ENCODE results near the gene MOGAT2.
"Not testable (repeated sequence)": the region's sequence is repeated elsewhere in the genome, so short reads cannot be mapped to it uniquely, and the experiment has no call there.

Gene MOGAT2

GRCh38 chr11:75743711-75744563, 26.3 kb downstream of the MOGAT2 start:
- DNase-seq (ENCODE audit: insufficient read length, low spot score) (no peak), FAIRE-seq (no peak)
- TF ChIP-seq, protein P1, sequence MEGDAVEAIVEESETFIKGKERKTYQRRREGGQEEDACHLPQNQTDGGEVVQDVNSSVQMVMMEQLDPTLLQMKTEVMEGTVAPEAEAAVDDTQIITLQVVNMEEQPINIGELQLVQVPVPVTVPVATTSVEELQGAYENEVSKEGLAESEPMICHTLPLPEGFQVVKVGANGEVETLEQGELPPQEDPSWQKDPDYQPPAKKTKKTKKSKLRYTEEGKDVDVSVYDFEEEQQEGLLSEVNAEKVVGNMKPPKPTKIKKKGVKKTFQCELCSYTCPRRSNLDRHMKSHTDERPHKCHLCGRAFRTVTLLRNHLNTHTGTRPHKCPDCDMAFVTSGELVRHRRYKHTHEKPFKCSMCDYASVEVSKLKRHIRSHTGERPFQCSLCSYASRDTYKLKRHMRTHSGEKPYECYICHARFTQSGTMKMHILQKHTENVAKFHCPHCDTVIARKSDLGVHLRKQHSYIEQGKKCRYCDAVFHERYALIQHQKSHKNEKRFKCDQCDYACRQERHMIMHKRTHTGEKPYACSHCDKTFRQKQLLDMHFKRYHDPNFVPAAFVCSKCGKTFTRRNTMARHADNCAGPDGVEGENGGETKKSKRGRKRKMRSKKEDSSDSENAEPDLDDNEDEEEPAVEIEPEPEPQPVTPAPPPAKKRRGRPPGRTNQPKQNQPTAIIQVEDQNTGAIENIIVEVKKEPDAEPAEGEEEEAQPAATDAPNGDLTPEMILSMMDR (IDR thresholded peaks at IDR 0.05; ENCODE audit: insufficient read depth, missing control alignments), result no peak

- FAIRE-seq, result no peak
- DNase-seq (ENCODE audit: insufficient read length, low spot score), result no peak
- TF ChIP-seq, protein P1 (IDR thresholded peaks at IDR 0.05; ENCODE audit: insufficient read depth, missing control alignments), result no peak
These were observed 28.2 kb downstream of the MOGAT2 start for GRCh38 chr11:75745807-75746206.

GRCh38 chr11:75748729-75749273, 31.2 kb downstream of the MOGAT2 start:
- not testable (repeated sequence) for DNase-seq (ENCODE audit: insufficient read length, low spot score); FAIRE-seq

GRCh38 chr11:75754933-75755332, 37.3 kb downstream of the MOGAT2 start:
- peak; percentile 74 for FAIRE-seq
- DNase-seq (ENCODE audit: insufficient read length, low spot score), result not testable (repeated sequence)

- FAIRE-seq (no peak), DNase-seq (ENCODE audit: insufficient read length, low spot score) (no peak)
- TF ChIP-seq, protein P1 (IDR thresholded peaks at IDR 0.05; ENCODE audit: insufficient read depth, missing control alignments), result no peak
These were observed 40.0 kb downstream of the MOGAT2 start for GRCh38 chr11:75757651-75758050.

DNA sequence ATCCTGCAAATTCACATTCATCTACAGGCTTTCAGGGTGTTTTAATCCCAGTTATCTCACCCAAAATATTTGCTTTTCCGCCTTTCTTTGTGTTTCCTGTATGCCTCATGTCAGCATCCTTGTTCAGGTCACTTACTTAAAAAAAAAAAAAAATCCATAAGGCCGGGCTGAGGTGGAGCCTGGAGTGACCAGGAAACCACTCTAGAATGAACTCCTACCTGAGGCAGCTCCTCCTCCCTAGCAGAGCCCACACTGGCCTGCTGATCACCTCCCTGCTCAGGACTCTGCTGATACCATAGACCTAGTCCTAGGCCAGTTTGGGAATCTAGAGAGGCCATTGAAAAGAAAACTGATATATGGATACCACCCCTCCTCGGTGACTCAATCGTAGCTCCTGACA, 42.2 kb downstream of the MOGAT2 start:
- FAIRE-seq (no peak), DNase-seq (ENCODE audit: insufficient read length, low spot score) (no peak)
- TF ChIP-seq, protein P1 (IDR thresholded peaks at IDR 0.05; ENCODE audit: insufficient read depth, missing control alignments), result no peak

GRCh38 chr11:75760243-75760642, 42.6 kb downstream of the MOGAT2 start:
- FAIRE-seq (no peak), DNase-seq (ENCODE audit: insufficient read length, low spot score) (no peak)
- TF ChIP-seq, protein P1 (IDR thresholded peaks at IDR 0.05; ENCODE audit: insufficient read depth, missing control alignments), result no peak

DNA sequence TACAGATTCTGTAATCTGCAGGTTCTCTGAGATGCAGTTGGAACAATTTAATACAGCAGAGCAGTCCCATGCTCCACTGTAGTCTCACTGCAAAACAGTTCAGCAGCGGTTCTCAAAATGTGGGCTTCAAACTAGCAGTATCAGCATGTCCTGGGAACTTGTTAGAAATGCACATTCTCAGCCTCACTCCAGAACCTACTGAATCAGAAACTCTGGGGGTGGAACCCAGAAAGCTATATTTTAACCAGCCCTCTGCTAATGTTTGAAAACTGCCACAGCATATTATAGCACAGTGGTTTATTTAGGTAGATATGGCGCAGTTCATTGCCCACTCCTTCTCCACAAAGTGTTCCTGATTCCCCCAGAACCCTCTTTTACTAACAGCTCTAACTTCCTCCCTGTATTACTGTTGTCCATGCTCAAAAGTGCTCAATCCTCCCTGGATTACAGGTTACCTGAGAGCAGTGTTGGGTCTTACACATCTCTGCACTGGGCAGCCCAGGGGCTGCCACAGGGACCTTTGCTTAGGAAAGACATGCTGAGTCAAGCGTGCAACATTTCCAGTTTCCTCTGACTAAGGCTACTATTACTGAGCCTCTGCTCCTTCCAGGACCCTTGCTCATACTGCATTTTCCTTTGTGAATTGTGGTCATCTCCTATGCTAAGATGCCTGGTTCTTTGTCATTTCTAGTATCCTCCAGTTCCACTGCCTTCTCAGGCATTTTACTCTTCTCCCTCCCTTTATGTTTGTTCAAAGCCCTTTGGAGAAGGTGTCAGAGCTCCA, 43.3 kb downstream of the MOGAT2 start:
- DNase-seq (ENCODE audit: insufficient read length, low spot score) (no peak), FAIRE-seq (no peak)
- TF ChIP-seq, protein P1 (IDR thresholded peaks at IDR 0.05; ENCODE audit: insufficient read depth, missing control alignments), result no peak

All from D721Med (cell line).